ENCODE results near the gene GOT2. TPM values are rescaled to one million over a fixed set of nuclear protein-coding genes. Genes with fewer than 3 reads are reported as not detected.
"Not testable (repeated sequence)": the region's sequence is repeated elsewhere in the genome, so short reads cannot be mapped to it uniquely, and the experiment has no call there.

The GOT2 gene
- total and polyA plus RNA-seq, 10 donors = 26.8 to 59.2 (median 41.0) TPM

DNA sequence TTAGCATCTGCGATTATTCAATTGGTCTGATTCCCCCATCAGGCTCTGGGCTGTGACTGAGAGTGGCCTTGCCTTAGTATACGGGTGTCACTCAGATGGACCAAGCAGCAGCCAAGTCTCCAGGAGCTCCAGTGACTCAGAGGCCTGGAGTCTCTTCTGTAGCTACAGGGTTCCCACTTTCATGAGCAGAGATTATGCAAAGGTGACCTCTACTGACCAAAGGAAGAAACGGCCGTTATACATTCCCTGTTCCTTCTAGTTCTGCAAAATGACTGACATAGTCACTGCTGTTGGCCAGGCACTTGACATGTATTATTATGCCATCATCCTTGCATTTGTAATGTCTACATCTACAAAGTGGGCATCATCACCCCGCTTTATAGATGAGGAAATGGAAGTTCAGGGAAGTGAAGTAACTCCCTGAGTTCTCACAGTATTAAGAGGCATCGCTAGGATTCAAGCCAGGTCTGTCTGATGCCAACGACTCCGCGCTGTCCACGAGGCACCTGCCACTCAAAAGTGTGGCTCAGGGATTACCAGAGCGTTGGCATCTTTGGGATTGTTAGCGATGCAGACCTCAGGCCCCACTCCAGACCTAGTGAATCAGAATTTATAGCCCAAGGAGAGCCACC is 72.8 kb downstream of the GOT2 start:
- WGBS, 5 donors = 37 to 52% (median 45%) methylated on average over 11 to 12 of the region's 12 CpGs
- Histone ChIP-seq H3K36me3 (peaks cover 0 to 6% (median 0%) of the 10 kb centered on the region in 6 donors), H3K4me3 (no peak overlapping the region), H3K27me3 (replicated peaks in 1 of 7) (no peaks in the 10 kb centered on the region), H3K4me1 (no peaks in the 10 kb centered on the region), H3K9me3 (no peaks in the 10 kb centered on the region), H3K27ac (no peak overlapping the region)
- intact Hi-C loops (cut with DNase I; ENCODE audit: low total_unique reads) = no loop called here
- TF ChIP-seq CTCF (IDR thresholded peaks at IDR 0.05 in 8 of 11, conservative IDR thresholded peaks at IDR 0.05 in 3 of 11) (peak in 9 of 11 experiments; percentile 5 to 64 (median 45)), POLR2AphosphoS5 (IDR thresholded peaks at IDR 0.05) (no peak), POLR2A (IDR thresholded peaks at IDR 0.05) (no peak)
- DNase-seq = no peak

DNA sequence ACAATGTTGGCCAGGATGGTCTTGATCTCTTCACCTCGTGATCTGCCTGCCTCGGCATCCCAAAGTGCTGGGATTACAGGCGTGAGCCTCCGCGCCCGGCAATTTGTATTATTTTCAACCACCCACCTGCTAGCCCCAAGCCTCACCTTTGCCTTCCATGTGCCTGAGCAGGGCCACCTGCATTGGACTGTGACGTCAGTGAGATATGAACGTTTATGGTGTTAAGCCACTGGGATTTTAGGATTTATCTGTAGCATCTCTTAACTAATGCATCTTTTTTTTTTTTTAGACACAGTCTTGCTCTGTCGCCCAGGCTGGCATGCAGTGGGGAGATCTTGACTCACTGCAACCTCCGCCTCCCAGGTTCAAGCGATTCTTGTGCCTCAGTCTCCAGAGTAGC is 74.2 kb downstream of the GOT2 start:
- H3K4me3 ChIP-seq; H3K4me1 ChIP-seq; intact Hi-C loops (cut with DNase I; ENCODE audit: low total_unique reads); H3K36me3 ChIP-seq; H3K9me3 ChIP-seq; DNase-seq; H3K27ac ChIP-seq; H3K27me3 ChIP-seq (replicated peaks in 1 of 7): not testable (repeated sequence)
- WGBS, 5 donors = 89 to 92% (median 90%) methylated on average over 11 of the region's 11 CpGs

- Histone ChIP-seq H3K4me1 (no peaks in the 10 kb centered on the region), H3K27ac (no peak overlapping the region), H3K9me3 (no peaks in the 10 kb centered on the region), H3K27me3 (replicated peaks in 1 of 7) (no peaks in the 10 kb centered on the region), H3K36me3 (no peaks in the 10 kb centered on the region), H3K4me3 (no peak overlapping the region)
- no peak for TF ChIP-seq CTCF (IDR thresholded peaks at IDR 0.05 in 8 of 11, conservative IDR thresholded peaks at IDR 0.05 in 3 of 11)
- TF ChIP-seq POLR2A (IDR thresholded peaks at IDR 0.05) = no peak
- no peak for TF ChIP-seq POLR2AphosphoS5 (IDR thresholded peaks at IDR 0.05)
- intact Hi-C loops (cut with DNase I; ENCODE audit: low total_unique reads) = no loop called here
- no peak for DNase-seq
- 69 to 85% (median 78%) methylated on average over 3 of the region's 3 CpGs for WGBS, 5 donors
Observed at GRCh38 chr16:58658796-58659211, 75.3 kb downstream of the GOT2 start.

Small RNAs within 50 kb of the gene (small RNA-seq; reads per million reads assigned to genes)
- gene RN7SL143P (0 reads per million in 4 donors), gene RNU6-1155P (0 reads per million in 4 donors)

Other genes with a start within 250 kb of the GOT2 start
- gene NDRG4, start 234.2 kb downstream of the GOT2 start, total RNA-seq = 100 to 1,000 TPM in 1 of 7 donors, 10 to 100 TPM in 6; 22.3 to 115 (median 70.2) TPM
- 10 to 100 TPM in 1 of 3 donors, 1 to 10 TPM in 2; 9.4 to 31.3 (median 9.6) TPM for gene NDRG4, start 234.2 kb downstream of the GOT2 start, polyA plus RNA-seq
- 10 to 100 TPM; 13.7 to 32.3 (median 18.2) TPM for gene SETD6, start 218.8 kb downstream of the GOT2 start, total RNA-seq
- gene SETD6, start 218.8 kb downstream of the GOT2 start, polyA plus RNA-seq = 10 to 100 TPM in 2 of 3 donors, 1 to 10 TPM in 1; 8.9 to 11.5 (median 10.7) TPM
- gene CNOT1, start 104.5 kb downstream of the GOT2 start, total RNA-seq = 100 to 1,000 TPM; 174 to 199 (median 187) TPM
- 10 to 100 TPM; 51.5 to 60.1 (median 54.4) TPM for gene CNOT1, start 104.5 kb downstream of the GOT2 start, polyA plus RNA-seq
- gene SLC38A7, start 49.5 kb downstream of the GOT2 start, total RNA-seq = 10 to 100 TPM; 18.1 to 29.5 (median 25.5) TPM
- gene SLC38A7, start 49.5 kb downstream of the GOT2 start, polyA plus RNA-seq = 10 to 100 TPM in 1 of 3 donors, 1 to 10 TPM in 2; 2.9 to 10.0 (median 6.6) TPM

All from spleen (tissue), 11 donors.